HG03432 (cell line): ENCODE data around the gene FAM222A.

ENCODE experiments used
- ATAC-seq: cut with Tn5 transposase; IDR thresholded peaks from one replicate; pipeline ENCODE4 v1.9.1; 2021; ENCODE audit warnings: mild to moderate bottlenecking, moderate library complexity; ENCODE audit not compliant: unreplicated experiment

FAM222A gene

GRCh38 chr12:109758426-109759420, 45.1 kb downstream of the FAM222A start:
- no peak for ATAC-seq

GRCh38 chr12:109759595-109759994, 46.0 kb downstream of the FAM222A start:
- ATAC-seq = no peak

- ATAC-seq = no peak
Measured at GRCh38 chr12:109760031-109760929, 46.7 kb downstream of the FAM222A start.

GRCh38 chr12:109760930-109761921, 47.6 kb downstream of the FAM222A start:
- ATAC-seq = no peak

GRCh38 chr12:109762071-109762672, 48.5 kb downstream of the FAM222A start:
- no peak for ATAC-seq

- no peak for ATAC-seq
Measured at GRCh38 chr12:109762673-109763191, 49.1 kb downstream of the FAM222A start.

GRCh38 chr12:109763201-109763841, 49.7 kb downstream of the FAM222A start:
- ATAC-seq = no peak

GRCh38 chr12:109764123-109764522, 50.5 kb downstream of the FAM222A start:
- ATAC-seq = no peak

GRCh38 chr12:109764776-109765445, 51.3 kb downstream of the FAM222A start:
- ATAC-seq = no peak

GRCh38 chr12:109765446-109765810, 51.8 kb downstream of the FAM222A start:
- ATAC-seq = no peak

- ATAC-seq = no peak
Measured at GRCh38 chr12:109766251-109766778, 52.7 kb downstream of the FAM222A start.

- no peak for ATAC-seq
Measured at GRCh38 chr12:109767456-109767855, 53.8 kb downstream of the FAM222A start.

GRCh38 chr12:109767991-109768900, 54.6 kb downstream of the FAM222A start:
- ATAC-seq = no peak

- ATAC-seq = no peak
Measured at GRCh38 chr12:109768901-109769670, 55.5 kb downstream of the FAM222A start.

GRCh38 chr12:109770104-109770860, 56.7 kb downstream of the FAM222A start:
- no peak for ATAC-seq
